H9 (cell line): ENCODE results near the gene NLRC3. TPM values are rescaled to one million over a fixed set of nuclear protein-coding genes. Genes with fewer than 3 reads are reported as not detected.

Experiments used
- DNase-seq: peaks from one replicate; pipeline ENCODE4 v3.0.0-alpha.2; 2017
- H2AFZ ChIP-seq: one replicate; pipeline ENCODE4 v1.6.1; 2013; ENCODE audit warnings: mild to moderate bottlenecking, low read length, control low read depth, moderate library complexity
- H2AK5ac ChIP-seq: 2 replicates; pipeline ENCODE4 v1.6.1; 2013; ENCODE audit warnings: low read length, control low read depth, mixed read lengths; ENCODE audit not compliant: insufficient read length
- H2BK120ac ChIP-seq: one replicate; pipeline ENCODE4 v1.6.1; 2013; ENCODE audit warnings: low read depth, mild to moderate bottlenecking, low read length, control low read depth, inconsistent platforms; ENCODE audit not compliant: poor library complexity, severe bottlenecking
- H2BK12ac ChIP-seq: 2 replicates; pipeline ENCODE4 v1.6.1; 2013; ENCODE audit warnings: low read length, control low read depth, mixed read lengths, low read depth; ENCODE audit not compliant: insufficient read length
- H2BK15ac ChIP-seq: 2 replicates; pipeline ENCODE4 v1.6.1; 2013; ENCODE audit warnings: low read depth, low read length, control low read depth
- H2BK20ac ChIP-seq: one replicate; pipeline ENCODE4 v1.6.1; 2013; ENCODE audit warnings: low read depth, mild to moderate bottlenecking, low read length, control low read depth, inconsistent platforms; ENCODE audit not compliant: poor library complexity, severe bottlenecking
- H2BK5ac ChIP-seq: 2 replicates; pipeline ENCODE4 v1.6.1; 2013; ENCODE audit warnings: low read length, control low read depth, mixed read lengths; ENCODE audit not compliant: insufficient read length
- H3K14ac ChIP-seq: 2 replicates; pipeline ENCODE4 v1.6.1; 2013; ENCODE audit warnings: low read length, control low read depth; ENCODE audit not compliant: insufficient read depth
- H3K18ac ChIP-seq: 2 replicates; pipeline ENCODE4 v1.6.1; 2013; ENCODE audit warnings: low read depth, mild to moderate bottlenecking, mixed read lengths, low read length, control low read depth; ENCODE audit not compliant: insufficient read length
- H3K23ac ChIP-seq: 2 replicates; pipeline ENCODE4 v1.6.1; 2013; ENCODE audit warnings: low read length, control low read depth, mixed read lengths, low read depth; ENCODE audit not compliant: insufficient read length
- H3K23me2 ChIP-seq: 2 replicates; pipeline ENCODE4 v1.6.1; 2013; ENCODE audit warnings: low read depth, mild to moderate bottlenecking, mixed read lengths, low read length, control low read depth; ENCODE audit not compliant: insufficient read length, poor library complexity, severe bottlenecking
- H3K27ac ChIP-seq: 2 replicates; pipeline ENCODE4 v1.5.1; 2013; ENCODE audit warnings: low read length, control low read depth, mixed read lengths, low read depth; ENCODE audit not compliant: insufficient read length
- H3K27me3 ChIP-seq: 2 replicates; pipeline ENCODE4 v1.6.1; 2013; ENCODE audit warnings: low read length, control low read depth, inconsistent platforms; ENCODE audit not compliant: insufficient read depth
- H3K4ac ChIP-seq: 2 replicates; pipeline ENCODE4 v1.6.1; 2013; ENCODE audit warnings: low read depth, mild to moderate bottlenecking, control low read depth, inconsistent platforms, low read length, moderate library complexity
- H3K4me1 ChIP-seq: 2 replicates; pipeline ENCODE4 v1.6.1; 2013; ENCODE audit warnings: low read length, control low read depth, inconsistent platforms; ENCODE audit not compliant: insufficient read depth
- H3K4me2 ChIP-seq: 2 replicates; pipeline ENCODE4 v1.6.1; 2013; ENCODE audit warnings: low read length, control low read depth, mixed read lengths; ENCODE audit not compliant: insufficient read length, insufficient read depth
- H3K56ac ChIP-seq: 2 replicates; pipeline ENCODE4 v1.6.1; 2013; ENCODE audit warnings: low read depth, mild to moderate bottlenecking, mixed read lengths, low read length, control low read depth; ENCODE audit not compliant: insufficient read length
- H3K79me1 ChIP-seq: 2 replicates; pipeline ENCODE4 v1.6.1; 2013; ENCODE audit warnings: low read depth, mild to moderate bottlenecking, moderate library complexity, low read length, control low read depth, inconsistent platforms; ENCODE audit not compliant: insufficient read depth, poor library complexity, severe bottlenecking
- H3K79me2 ChIP-seq: 2 replicates; pipeline ENCODE4 v1.6.1; 2013; ENCODE audit warnings: low read length, control low read depth, inconsistent platforms; ENCODE audit not compliant: insufficient read depth
- H3K9ac ChIP-seq: 2 replicates; pipeline ENCODE4 v1.6.1; 2013; ENCODE audit warnings: low read length, control low read depth, mixed read lengths; ENCODE audit not compliant: insufficient read length; ENCODE audit errors: extremely low read depth
- H3K9me3 ChIP-seq: one replicate; pipeline ENCODE4 v1.6.1; 2013; ENCODE audit warnings: low read depth, low read length, inconsistent platforms; ENCODE audit not compliant: control insufficient read depth
- H3T11ph ChIP-seq: one replicate; pipeline ENCODE4 v1.6.1; 2013; ENCODE audit warnings: mild to moderate bottlenecking, low read length, control low read depth, inconsistent platforms
- H4K20me1 ChIP-seq: one replicate; pipeline ENCODE4 v1.6.1; 2013; ENCODE audit not compliant: control insufficient read depth, insufficient read length, insufficient read depth
- H4K5ac ChIP-seq: 2 replicates; pipeline ENCODE4 v1.6.1; 2013; ENCODE audit warnings: low read depth, mild to moderate bottlenecking, mixed read lengths, low read length, control low read depth; ENCODE audit not compliant: insufficient read length
- H4K8ac ChIP-seq: replicated peaks from 2 replicates; pipeline ENCODE4 v1.6.1; 2013; ENCODE audit warnings: low read length, control low read depth, mixed read lengths, low read depth; ENCODE audit not compliant: insufficient read length
- H4K91ac ChIP-seq: 2 replicates; pipeline ENCODE4 v1.6.1; 2013; ENCODE audit warnings: low read depth, mild to moderate bottlenecking, moderate library complexity, mixed read lengths, low read length, control low read depth; ENCODE audit not compliant: insufficient read length
- H3K27ac Mint-ChIP-seq, 3 experiments: 2 replicates in 2 of 3; 3 replicates in 1 of 3; pipeline ENCODE4 v1.8.0; 2020 to 2021; ENCODE audit warnings: mixed read lengths in 3 of 3, mild to moderate bottlenecking in 1 of 3, moderate library complexity in 1 of 3
- H3K27me3 Mint-ChIP-seq: 2 replicates; pipeline ENCODE4 v1.8.0; 2021; ENCODE audit warnings: low read depth, mild to moderate bottlenecking, moderate library complexity, mixed read lengths
- H3K36me3 Mint-ChIP-seq, 3 experiments: 2 replicates in 2 of 3; 3 replicates in 1 of 3; pipeline ENCODE4 v1.8.0; 2020 to 2021; ENCODE audit warnings: low read depth in 3 of 3, mixed read lengths in 3 of 3; ENCODE audit not compliant: insufficient read depth in 1 of 3
- H3K4me1 Mint-ChIP-seq, 2 experiments: 2 replicates each; pipeline ENCODE4 v1.8.0; 2020; ENCODE audit warnings: mixed read lengths in 2 of 2
- H3K4me3 Mint-ChIP-seq, 2 experiments: 2 replicates in 1 of 2; 3 replicates in 1 of 2; pipeline ENCODE4 v1.8.0; 2020 to 2021; ENCODE audit warnings: mild to moderate bottlenecking in 2 of 2, mixed read lengths in 2 of 2, moderate library complexity in 1 of 2
- H3K9me3 Mint-ChIP-seq, 2 experiments: 2 replicates in 1 of 2; 3 replicates in 1 of 2; pipeline ENCODE4 v1.8.0; 2020; ENCODE audit warnings: mild to moderate bottlenecking in 2 of 2, mixed read lengths in 2 of 2, moderate library complexity in 1 of 2
- CTCF ChIP-seq: fragments of 200-600 bp; sonication (generic); conservative IDR thresholded peaks from 3 replicates; pipeline ENCODE4 v1.8.0; 2021; ENCODE audit warnings: antibody characterized with exemption, mild to moderate bottlenecking
- WGBS: extraction: QIAGEN DNeasy Blood & Tissue Kit; methylation state at CpG from one replicate; pipeline ENCODE4 v1.1.7; 2013; ENCODE audit warnings: missing lambda C conversion rate, low lambda C conversion rate, mixed read lengths; ENCODE audit not compliant: insufficient read length; ENCODE audit errors: extremely low coverage; 5-methylcytosine and 5-hydroxymethylcytosine counted together
- total RNA-seq: library from RNA; stranded (reverse); gene quantifications from 2 replicates; pipeline ENCODE4 v1.2.1, GENCODE V29; 2021

NLRC3 gene
- total RNA-seq, 1 experiment from 2014 or later: 0.44 TPM

GRCh38 chr16:3589001-3589400, 11.8 kb upstream of the NLRC3 start:
- Histone ChIP-seq H2BK20ac (no peak overlapping the region), H2AFZ (no peak overlapping the region), H3K79me2 (no peaks in the 10 kb centered on the region), H2BK12ac (no peak overlapping the region), H3K14ac (no peak overlapping the region; the same call in 1 of the 2 replicates), H3K23me2 (no peaks in the 10 kb centered on the region), H2BK15ac (no peak overlapping the region), H3K56ac (no peak overlapping the region), H3K4me2 (no peak overlapping the region), H3K9me3 (no peaks in the 10 kb centered on the region), H3K9ac (no peak overlapping the region), H4K91ac (no peak overlapping the region), H3K4me1 (no peaks in the 10 kb centered on the region), H2BK5ac (no peak overlapping the region), H3K27me3 (no peaks in the 10 kb centered on the region), H4K5ac (no peak overlapping the region), H3K18ac (no peak overlapping the region), H4K8ac (no peak overlapping the region), H3K23ac (no peak overlapping the region), H3K4ac (no peak overlapping the region), H3K27ac (no peak overlapping the region), H3T11ph (no peak overlapping the region), H2BK120ac (no peak overlapping the region), H2AK5ac (no peak overlapping the region), H3K79me1 (no peaks in the 10 kb centered on the region), H4K20me1 (no peaks in the 10 kb centered on the region)
- no peak for DNase-seq
- Mint-ChIP-seq H3K4me1 (peaks cover 7 to 12% of the 10 kb centered on the region in 2 experiments), H3K27me3 (no peaks in the 10 kb centered on the region), H3K36me3 (peaks cover 9 to 62% (median 59%) of the 10 kb centered on the region in 3 experiments; a peak in 6 of 7 replicates), H3K9me3 (no peaks in the 10 kb centered on the region), H3K27ac (no peak overlapping the region; a peak in 1 of 7 replicates), H3K4me3 (no peak overlapping the region)
- WGBS: no CpG with 5 or more reads among the region's 22 CpGs
- no peak for TF ChIP-seq CTCF
